HepG2 (cell line): ENCODE measurements around the gene OTUD4.

ENCODE experiments used
- EP300 ChIP-seq, 3 experiments: sonication (generic) in 1 of 3; formaldehyde crosslinking in 1 of 3; IDR thresholded peaks; 2 replicates each; pipeline versions ENCODE4 v1.5.1 to v1.6.1; 2011 to 2020; ENCODE audit warnings: low read depth in 2 of 3, low read length in 2 of 3, borderline replicate concordance in 1 of 3, improper control_type of control experiment in 1 of 3, mild to moderate bottlenecking in 1 of 3, missing genetic modification reagents in 1 of 3, moderate library complexity in 1 of 3
- RBFOX2 ChIP-seq: fragments of 200-400 bp; formaldehyde crosslinking; IDR thresholded peaks from 2 replicates; pipeline ENCODE4 v1.6.1; 2017; ENCODE audit warnings: low read depth, mild to moderate bottlenecking, low read length
- TEAD2 ChIP-seq: sonication (generic); formaldehyde crosslinking; IDR thresholded peaks from 2 replicates; pipeline ENCODE4 v1.9.0; 2021; ENCODE audit warnings: missing genetic modification reagents
- XRCC5 ChIP-seq: fragments of 200-400 bp; formaldehyde crosslinking; optimal IDR thresholded peaks from 2 replicates; pipeline ENCODE3; 2017; ENCODE audit warnings: mild to moderate bottlenecking, low read length
- ZNF335 ChIP-seq: sonication (generic); formaldehyde crosslinking; IDR thresholded peaks from 2 replicates; pipeline ENCODE4 v1.4.0; 2020; ENCODE audit warnings: missing genetic modification reagents
- ZNF766 ChIP-seq: sonication (generic); formaldehyde crosslinking; IDR thresholded peaks from 2 replicates; pipeline ENCODE4 v1.5.0; 2020; ENCODE audit warnings: missing genetic modification reagents, borderline replicate concordance
- TF ChIP-seq, protein P1 (sequence below): sonication (generic); formaldehyde crosslinking; conservative IDR thresholded peaks from 2 replicates; pipeline ENCODE4 v1.4.0; 2020; ENCODE audit warnings: missing genetic modification reagents
- TF ChIP-seq, protein P2 (sequence below), 2 experiments: IDR thresholded peaks; 2 replicates each; pipeline ENCODE4 v1.6.1; 2011 to 2012; ENCODE audit warnings: low read length in 2 of 2, borderline replicate concordance in 1 of 2, low read depth in 1 of 2, mild to moderate bottlenecking in 1 of 2, moderate library complexity in 1 of 2
- TF ChIP-seq, protein P3 (sequence below): IDR thresholded peaks from 2 replicates; pipeline ENCODE4 v1.6.1; 2012; ENCODE audit warnings: low read length, improper control_type of control experiment
- TF ChIP-seq, protein P4 (sequence below): sonication (generic); formaldehyde crosslinking; IDR thresholded peaks from 2 replicates; pipeline ENCODE4 v1.5.1; 2020; ENCODE audit warnings: missing genetic modification reagents, mild to moderate bottlenecking, borderline replicate concordance
- TF ChIP-seq, protein P5 (sequence below): sonication (generic); formaldehyde crosslinking; IDR thresholded peaks from 2 replicates; pipeline ENCODE4 v1.5.0; 2020; ENCODE audit warnings: mild to moderate bottlenecking, missing genetic modification reagents, moderate library complexity

DNA sequence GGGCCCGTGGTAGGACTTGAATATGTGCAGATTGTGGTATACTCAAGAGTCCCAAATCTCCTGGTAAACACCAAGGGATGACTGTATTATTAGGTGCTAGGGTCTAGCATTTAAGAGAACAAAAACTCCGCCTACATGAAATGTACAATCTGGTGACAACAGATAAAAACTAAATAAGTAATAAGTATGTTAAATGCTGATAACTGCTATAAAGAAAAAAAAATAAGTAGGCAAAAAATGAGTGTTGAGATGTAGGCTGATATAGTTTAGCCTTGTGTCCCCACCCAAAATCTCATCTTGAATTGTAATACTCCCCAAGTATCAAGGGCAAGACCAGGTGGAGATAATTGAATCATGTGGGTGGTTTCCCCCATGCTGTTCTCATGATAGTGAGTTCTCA lies 23.4 kb downstream of the OTUD4 start:
- TF ChIP-seq, protein P1, sequence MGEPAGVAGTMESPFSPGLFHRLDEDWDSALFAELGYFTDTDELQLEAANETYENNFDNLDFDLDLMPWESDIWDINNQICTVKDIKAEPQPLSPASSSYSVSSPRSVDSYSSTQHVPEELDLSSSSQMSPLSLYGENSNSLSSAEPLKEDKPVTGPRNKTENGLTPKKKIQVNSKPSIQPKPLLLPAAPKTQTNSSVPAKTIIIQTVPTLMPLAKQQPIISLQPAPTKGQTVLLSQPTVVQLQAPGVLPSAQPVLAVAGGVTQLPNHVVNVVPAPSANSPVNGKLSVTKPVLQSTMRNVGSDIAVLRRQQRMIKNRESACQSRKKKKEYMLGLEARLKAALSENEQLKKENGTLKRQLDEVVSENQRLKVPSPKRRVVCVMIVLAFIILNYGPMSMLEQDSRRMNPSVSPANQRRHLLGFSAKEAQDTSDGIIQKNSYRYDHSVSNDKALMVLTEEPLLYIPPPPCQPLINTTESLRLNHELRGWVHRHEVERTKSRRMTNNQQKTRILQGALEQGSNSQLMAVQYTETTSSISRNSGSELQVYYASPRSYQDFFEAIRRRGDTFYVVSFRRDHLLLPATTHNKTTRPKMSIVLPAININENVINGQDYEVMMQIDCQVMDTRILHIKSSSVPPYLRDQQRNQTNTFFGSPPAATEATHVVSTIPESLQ (CRISPR knock-in tag) = no peak
- TF ChIP-seq, protein P2, sequence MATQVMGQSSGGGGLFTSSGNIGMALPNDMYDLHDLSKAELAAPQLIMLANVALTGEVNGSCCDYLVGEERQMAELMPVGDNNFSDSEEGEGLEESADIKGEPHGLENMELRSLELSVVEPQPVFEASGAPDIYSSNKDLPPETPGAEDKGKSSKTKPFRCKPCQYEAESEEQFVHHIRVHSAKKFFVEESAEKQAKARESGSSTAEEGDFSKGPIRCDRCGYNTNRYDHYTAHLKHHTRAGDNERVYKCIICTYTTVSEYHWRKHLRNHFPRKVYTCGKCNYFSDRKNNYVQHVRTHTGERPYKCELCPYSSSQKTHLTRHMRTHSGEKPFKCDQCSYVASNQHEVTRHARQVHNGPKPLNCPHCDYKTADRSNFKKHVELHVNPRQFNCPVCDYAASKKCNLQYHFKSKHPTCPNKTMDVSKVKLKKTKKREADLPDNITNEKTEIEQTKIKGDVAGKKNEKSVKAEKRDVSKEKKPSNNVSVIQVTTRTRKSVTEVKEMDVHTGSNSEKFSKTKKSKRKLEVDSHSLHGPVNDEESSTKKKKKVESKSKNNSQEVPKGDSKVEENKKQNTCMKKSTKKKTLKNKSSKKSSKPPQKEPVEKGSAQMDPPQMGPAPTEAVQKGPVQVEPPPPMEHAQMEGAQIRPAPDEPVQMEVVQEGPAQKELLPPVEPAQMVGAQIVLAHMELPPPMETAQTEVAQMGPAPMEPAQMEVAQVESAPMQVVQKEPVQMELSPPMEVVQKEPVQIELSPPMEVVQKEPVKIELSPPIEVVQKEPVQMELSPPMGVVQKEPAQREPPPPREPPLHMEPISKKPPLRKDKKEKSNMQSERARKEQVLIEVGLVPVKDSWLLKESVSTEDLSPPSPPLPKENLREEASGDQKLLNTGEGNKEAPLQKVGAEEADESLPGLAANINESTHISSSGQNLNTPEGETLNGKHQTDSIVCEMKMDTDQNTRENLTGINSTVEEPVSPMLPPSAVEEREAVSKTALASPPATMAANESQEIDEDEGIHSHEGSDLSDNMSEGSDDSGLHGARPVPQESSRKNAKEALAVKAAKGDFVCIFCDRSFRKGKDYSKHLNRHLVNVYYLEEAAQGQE (IDR thresholded peaks at IDR 0.05; ENCODE audit: borderline replicate concordance in 1 of 2, low read depth in 1 of 2, low read length in 2 of 2) = no peak
- TF ChIP-seq EP300 (IDR thresholded peaks at IDR 0.05; ENCODE audit: low read depth in 2 of 2, low read length in 2 of 2) (no peak), EP300 (CRISPR knock-in tag; IDR thresholded peaks at IDR 0.05; ENCODE audit: borderline replicate concordance) (no peak), ZNF766 (no peak), XRCC5 (no peak), TEAD2 (no peak), RBFOX2 (no peak), ZNF335 (CRISPR knock-in tag) (no peak)
- TF ChIP-seq, protein P3, sequence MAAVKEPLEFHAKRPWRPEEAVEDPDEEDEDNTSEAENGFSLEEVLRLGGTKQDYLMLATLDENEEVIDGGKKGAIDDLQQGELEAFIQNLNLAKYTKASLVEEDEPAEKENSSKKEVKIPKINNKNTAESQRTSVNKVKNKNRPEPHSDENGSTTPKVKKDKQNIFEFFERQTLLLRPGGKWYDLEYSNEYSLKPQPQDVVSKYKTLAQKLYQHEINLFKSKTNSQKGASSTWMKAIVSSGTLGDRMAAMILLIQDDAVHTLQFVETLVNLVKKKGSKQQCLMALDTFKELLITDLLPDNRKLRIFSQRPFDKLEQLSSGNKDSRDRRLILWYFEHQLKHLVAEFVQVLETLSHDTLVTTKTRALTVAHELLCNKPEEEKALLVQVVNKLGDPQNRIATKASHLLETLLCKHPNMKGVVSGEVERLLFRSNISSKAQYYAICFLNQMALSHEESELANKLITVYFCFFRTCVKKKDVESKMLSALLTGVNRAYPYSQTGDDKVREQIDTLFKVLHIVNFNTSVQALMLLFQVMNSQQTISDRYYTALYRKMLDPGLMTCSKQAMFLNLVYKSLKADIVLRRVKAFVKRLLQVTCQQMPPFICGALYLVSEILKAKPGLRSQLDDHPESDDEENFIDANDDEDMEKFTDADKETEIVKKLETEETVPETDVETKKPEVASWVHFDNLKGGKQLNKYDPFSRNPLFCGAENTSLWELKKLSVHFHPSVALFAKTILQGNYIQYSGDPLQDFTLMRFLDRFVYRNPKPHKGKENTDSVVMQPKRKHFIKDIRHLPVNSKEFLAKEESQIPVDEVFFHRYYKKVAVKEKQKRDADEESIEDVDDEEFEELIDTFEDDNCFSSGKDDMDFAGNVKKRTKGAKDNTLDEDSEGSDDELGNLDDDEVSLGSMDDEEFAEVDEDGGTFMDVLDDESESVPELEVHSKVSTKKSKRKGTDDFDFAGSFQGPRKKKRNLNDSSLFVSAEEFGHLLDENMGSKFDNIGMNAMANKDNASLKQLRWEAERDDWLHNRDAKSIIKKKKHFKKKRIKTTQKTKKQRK = no peak
- TF ChIP-seq, protein P4, sequence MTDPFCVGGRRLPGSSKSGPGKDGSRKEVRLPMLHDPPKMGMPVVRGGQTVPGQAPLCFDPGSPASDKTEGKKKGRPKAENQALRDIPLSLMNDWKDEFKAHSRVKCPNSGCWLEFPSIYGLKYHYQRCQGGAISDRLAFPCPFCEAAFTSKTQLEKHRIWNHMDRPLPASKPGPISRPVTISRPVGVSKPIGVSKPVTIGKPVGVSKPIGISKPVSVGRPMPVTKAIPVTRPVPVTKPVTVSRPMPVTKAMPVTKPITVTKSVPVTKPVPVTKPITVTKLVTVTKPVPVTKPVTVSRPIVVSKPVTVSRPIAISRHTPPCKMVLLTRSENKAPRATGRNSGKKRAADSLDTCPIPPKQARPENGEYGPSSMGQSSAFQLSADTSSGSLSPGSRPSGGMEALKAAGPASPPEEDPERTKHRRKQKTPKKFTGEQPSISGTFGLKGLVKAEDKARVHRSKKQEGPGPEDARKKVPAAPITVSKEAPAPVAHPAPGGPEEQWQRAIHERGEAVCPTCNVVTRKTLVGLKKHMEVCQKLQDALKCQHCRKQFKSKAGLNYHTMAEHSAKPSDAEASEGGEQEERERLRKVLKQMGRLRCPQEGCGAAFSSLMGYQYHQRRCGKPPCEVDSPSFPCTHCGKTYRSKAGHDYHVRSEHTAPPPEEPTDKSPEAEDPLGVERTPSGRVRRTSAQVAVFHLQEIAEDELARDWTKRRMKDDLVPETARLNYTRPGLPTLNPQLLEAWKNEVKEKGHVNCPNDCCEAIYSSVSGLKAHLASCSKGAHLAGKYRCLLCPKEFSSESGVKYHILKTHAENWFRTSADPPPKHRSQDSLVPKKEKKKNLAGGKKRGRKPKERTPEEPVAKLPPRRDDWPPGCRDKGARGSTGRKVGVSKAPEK (CRISPR knock-in tag) = no peak
- TF ChIP-seq, protein P5, sequence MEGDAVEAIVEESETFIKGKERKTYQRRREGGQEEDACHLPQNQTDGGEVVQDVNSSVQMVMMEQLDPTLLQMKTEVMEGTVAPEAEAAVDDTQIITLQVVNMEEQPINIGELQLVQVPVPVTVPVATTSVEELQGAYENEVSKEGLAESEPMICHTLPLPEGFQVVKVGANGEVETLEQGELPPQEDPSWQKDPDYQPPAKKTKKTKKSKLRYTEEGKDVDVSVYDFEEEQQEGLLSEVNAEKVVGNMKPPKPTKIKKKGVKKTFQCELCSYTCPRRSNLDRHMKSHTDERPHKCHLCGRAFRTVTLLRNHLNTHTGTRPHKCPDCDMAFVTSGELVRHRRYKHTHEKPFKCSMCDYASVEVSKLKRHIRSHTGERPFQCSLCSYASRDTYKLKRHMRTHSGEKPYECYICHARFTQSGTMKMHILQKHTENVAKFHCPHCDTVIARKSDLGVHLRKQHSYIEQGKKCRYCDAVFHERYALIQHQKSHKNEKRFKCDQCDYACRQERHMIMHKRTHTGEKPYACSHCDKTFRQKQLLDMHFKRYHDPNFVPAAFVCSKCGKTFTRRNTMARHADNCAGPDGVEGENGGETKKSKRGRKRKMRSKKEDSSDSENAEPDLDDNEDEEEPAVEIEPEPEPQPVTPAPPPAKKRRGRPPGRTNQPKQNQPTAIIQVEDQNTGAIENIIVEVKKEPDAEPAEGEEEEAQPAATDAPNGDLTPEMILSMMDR = no peak
